ENCODE results near the gene ODAM. TPM values are rescaled to one million over a fixed set of nuclear protein-coding genes. Genes with fewer than 3 reads are reported as not detected.

Gene ODAM, protein sequence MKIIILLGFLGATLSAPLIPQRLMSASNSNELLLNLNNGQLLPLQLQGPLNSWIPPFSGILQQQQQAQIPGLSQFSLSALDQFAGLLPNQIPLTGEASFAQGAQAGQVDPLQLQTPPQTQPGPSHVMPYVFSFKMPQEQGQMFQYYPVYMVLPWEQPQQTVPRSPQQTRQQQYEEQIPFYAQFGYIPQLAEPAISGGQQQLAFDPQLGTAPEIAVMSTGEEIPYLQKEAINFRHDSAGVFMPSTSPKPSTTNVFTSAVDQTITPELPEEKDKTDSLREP
- total RNA-seq, result not detected
- polyA plus RNA-seq, result not detected
- long read RNA-seq, donor 1, result 0 reads
- long read RNA-seq, donor 2, result 0 reads
- long read RNA-seq, donor 3, result 0 reads
- long read RNA-seq, donor 4, result 0 reads

DNA sequence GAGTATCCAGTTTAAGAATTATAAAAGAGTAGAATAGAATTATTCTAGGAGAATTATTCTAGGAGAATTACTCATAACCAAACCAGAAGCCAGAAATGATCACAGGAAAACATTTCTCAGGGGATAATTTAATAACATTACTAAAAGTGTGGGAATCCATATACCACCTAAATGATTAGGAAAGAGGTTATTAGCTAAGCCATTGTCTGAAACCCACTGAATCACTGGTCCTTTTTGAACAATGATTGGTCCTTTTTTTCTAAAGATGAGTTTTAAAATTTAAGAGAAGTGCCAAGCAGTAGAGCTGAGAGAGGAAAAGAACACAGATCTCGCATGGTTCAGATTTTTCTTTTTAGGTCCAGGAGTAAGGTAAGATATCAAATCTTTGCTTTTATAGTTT, at the start of gene ODAM:
TSS of gene ODAM (plus strand) at position 301 of the 400 bp plus-strand sequence. CDS start 819 bp downstream, outside the sequence.
- intact Hi-C loops (cut with DNase I), result no loop called here
- Histone ChIP-seq H3K27ac (ENCODE audit: low read length) (no peak within 1 kb of the TSS), H3K4me1 (ENCODE audit: control insufficient read depth, insufficient read depth, low read length) (no peaks in the 10 kb centered on the region), H3K27me3 (ENCODE audit: control insufficient read depth, insufficient read depth) (no peaks in the 10 kb centered on the region), H3K9me3 (ENCODE audit: control insufficient read depth, low read length) (no peaks in the 10 kb centered on the region), H3K4me3 (ENCODE audit: low read length) (no peak within 1 kb of the TSS)
- 86% methylated on average over 1 of the region's 1 CpG for WGBS
- DNase-seq (no peak), ATAC-seq (no peak)

DNA sequence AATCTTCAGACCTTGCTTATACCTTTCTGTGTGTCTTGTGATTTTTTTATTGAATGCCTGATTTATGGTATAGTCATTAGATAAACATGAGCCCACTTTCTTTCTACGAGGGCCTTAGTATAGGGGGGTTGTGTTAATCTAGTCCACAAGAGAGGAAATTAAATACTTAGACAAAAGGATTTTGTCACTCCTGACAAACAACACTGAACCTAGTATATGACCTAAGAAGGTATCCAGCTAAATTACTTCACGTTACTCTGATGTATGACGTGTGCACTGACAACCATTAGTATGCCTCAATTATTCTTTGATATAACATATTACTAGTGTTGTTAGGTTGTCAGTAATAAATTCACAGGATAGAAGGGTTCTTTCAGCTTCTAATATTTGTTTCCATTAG, 44.3 kb upstream of the ODAM start:
- Histone ChIP-seq H3K4me1 (ENCODE audit: control insufficient read depth, insufficient read depth, low read length) (no peaks in the 10 kb centered on the region), H3K9me3 (ENCODE audit: control insufficient read depth, low read length) (no peaks in the 10 kb centered on the region), H3K4me3 (ENCODE audit: low read length) (no peak overlapping the region), H3K27me3 (ENCODE audit: control insufficient read depth, insufficient read depth) (no peaks in the 10 kb centered on the region), H3K27ac (ENCODE audit: low read length) (no peak overlapping the region)
- DNase-seq (no peak), ATAC-seq (no peak)
- intact Hi-C loops (cut with DNase I), result no loop called here
- WGBS, result 64% methylated on average over 3 of the region's 3 CpGs

DNA sequence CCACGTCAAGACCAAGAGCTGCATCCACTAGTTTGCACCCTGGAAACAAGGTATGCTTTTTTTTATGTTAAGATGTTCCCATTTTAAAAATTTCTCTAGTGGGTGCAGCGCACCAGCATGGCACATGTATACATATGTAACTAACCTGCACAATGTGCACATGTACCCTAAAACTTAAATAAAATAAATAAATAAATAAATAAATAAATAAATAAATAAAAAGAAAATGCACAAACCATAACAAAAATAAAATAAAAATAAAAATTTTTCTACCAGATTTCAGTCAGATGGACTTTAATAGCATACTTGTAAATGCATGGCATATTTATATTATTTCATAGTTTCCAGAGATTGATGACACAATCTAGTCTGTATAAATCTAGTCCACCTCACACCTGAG, 43.4 kb upstream of the ODAM start:
- ATAC-seq (no peak), DNase-seq (no peak)
- Histone ChIP-seq H3K4me3 (ENCODE audit: low read length) (no peak overlapping the region), H3K27ac (ENCODE audit: low read length) (no peak overlapping the region), H3K9me3 (ENCODE audit: control insufficient read depth, low read length) (no peaks in the 10 kb centered on the region), H3K4me1 (ENCODE audit: control insufficient read depth, insufficient read depth, low read length) (no peaks in the 10 kb centered on the region), H3K27me3 (ENCODE audit: control insufficient read depth, insufficient read depth) (no peaks in the 10 kb centered on the region)
- intact Hi-C loops (cut with DNase I), result no loop called here
- 87% methylated on average over 2 of the region's 2 CpGs for WGBS

GRCh38 chr4:70153937-70154336, 41.6 kb upstream of the ODAM start, which contains the start of gene PRR27:
Gene PRR27 (plus strand): TSS chr4:70154237. CDS start chr4:70154376, 139 bp downstream.
- H3K4me3 ChIP-seq (ENCODE audit: low read length), result no peak within 1 kb of the TSS
- H3K27ac ChIP-seq (ENCODE audit: low read length), result no peak within 1 kb of the TSS
- DNase-seq (no peak), ATAC-seq (no peak)
- H3K27me3 ChIP-seq (ENCODE audit: control insufficient read depth, insufficient read depth), result no peaks in the 10 kb centered on the region
- H3K9me3 ChIP-seq (ENCODE audit: control insufficient read depth, low read length), result no peaks in the 10 kb centered on the region
- H3K4me1 ChIP-seq (ENCODE audit: control insufficient read depth, insufficient read depth, low read length), result no peaks in the 10 kb centered on the region
- intact Hi-C loops (cut with DNase I), result no loop called here
- WGBS, result 83% methylated on average over 3 of the region's 3 CpGs

DNA sequence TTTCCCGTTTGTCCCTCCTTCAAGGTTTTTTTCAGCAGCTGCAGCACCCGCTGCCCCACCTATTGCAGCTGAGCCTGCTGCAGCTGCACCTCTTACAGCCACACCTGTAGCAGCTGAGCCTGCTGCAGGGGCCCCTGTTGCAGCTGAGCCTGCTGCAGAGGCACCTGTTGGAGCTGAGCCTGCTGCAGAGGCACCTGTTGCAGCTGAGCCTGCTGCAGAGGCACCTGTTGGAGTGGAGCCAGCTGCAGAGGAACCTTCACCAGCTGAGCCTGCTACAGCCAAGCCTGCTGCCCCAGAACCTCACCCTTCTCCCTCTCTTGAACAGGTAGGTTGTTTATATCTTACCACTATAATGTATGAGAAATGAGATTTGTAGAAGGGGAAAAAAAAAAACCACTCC, 36.9 kb upstream of the ODAM start:
- Histone ChIP-seq H3K9me3 (ENCODE audit: control insufficient read depth, low read length) (no peaks in the 10 kb centered on the region), H3K27ac (ENCODE audit: low read length) (no peak overlapping the region), H3K4me1 (ENCODE audit: control insufficient read depth, insufficient read depth, low read length) (no peaks in the 10 kb centered on the region), H3K27me3 (ENCODE audit: control insufficient read depth, insufficient read depth) (no peaks in the 10 kb centered on the region), H3K4me3 (ENCODE audit: low read length) (no peak overlapping the region)
- ATAC-seq, result no peak
- WGBS, result 66% methylated on average over 2 of the region's 2 CpGs
- intact Hi-C loops (cut with DNase I), result no loop called here
- DNase-seq, result no peak

DNA sequence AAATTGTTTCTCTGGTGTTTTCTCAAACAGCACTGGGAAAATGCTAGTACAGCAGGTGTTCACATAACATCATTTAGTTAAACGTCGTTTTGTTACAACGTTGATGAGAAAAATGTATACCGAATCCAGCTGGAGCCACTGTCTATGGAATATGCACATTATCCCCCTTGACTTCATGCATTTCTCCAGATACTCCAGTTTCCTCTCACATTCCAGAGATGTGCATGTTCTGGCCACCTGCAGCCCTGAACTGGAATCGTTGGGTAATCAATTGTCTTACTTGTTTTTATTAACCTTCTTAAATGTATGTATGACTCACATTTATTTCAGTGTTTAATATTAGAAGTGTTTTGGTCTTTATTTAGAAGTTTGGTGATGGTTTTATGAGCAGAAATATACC, 18.4 kb upstream of the ODAM start:
- no peaks in the 10 kb centered on the region for H3K4me1 ChIP-seq (ENCODE audit: control insufficient read depth, insufficient read depth, low read length)

DNA sequence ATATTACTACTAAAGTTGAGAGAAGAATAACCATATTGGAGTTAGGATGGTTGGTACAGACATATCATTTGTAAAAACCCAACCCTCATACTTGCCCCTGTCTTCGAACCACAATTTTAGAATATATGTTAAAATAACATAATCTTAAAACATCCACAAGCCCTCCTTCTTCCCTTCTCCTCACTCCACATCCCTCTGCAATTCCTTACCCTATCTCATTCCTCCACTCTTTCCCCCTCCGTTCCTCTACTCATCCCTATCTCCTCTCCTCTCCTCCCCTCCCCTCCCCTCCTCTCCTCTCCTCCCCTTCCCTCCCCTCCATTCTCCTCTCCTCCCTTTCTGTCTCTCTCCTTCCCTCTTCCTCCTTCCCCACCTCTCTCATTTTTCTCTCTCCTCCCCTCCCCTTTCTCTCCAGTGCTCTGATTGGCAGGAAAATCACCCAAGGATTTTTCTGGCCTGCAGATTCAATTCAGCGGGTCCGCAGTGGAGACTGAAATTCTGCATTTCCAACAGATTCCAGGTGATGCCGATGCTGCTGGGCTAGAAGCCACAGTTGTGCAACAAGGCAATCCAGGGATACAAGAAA, 17.4 kb upstream of the ODAM start:
- H3K4me1 ChIP-seq (ENCODE audit: control insufficient read depth, insufficient read depth, low read length), result no peaks in the 10 kb centered on the region
- no peaks in the 10 kb centered on the region for H3K9me3 ChIP-seq (ENCODE audit: control insufficient read depth, low read length)
- H3K4me3 ChIP-seq (ENCODE audit: low read length), result no peak overlapping the region
- DNase-seq (no peak), ATAC-seq (no peak)
- 70% methylated on average over 5 of the region's 5 CpGs for WGBS
- no peak overlapping the region for H3K27ac ChIP-seq (ENCODE audit: low read length)
- no peaks in the 10 kb centered on the region for H3K27me3 ChIP-seq (ENCODE audit: control insufficient read depth, insufficient read depth)
- intact Hi-C loops (cut with DNase I), result no loop called here

More for the DNA sequence above, 18.4 kb upstream of the ODAM start:
- Histone ChIP-seq H3K27ac (ENCODE audit: low read length) (no peak overlapping the region), H3K4me3 (ENCODE audit: low read length) (no peak overlapping the region), H3K9me3 (ENCODE audit: control insufficient read depth, low read length) (no peaks in the 10 kb centered on the region), H3K27me3 (ENCODE audit: control insufficient read depth, insufficient read depth) (no peaks in the 10 kb centered on the region)
- intact Hi-C loops (cut with DNase I), result no loop called here
- ATAC-seq, result no peak
- DNase-seq, result no peak
- WGBS, result 74% methylated on average over 5 of the region's 5 CpGs

- Histone ChIP-seq H3K27ac (ENCODE audit: low read length) (no peak overlapping the region), H3K9me3 (ENCODE audit: control insufficient read depth, low read length) (no peaks in the 10 kb centered on the region), H3K4me1 (ENCODE audit: control insufficient read depth, insufficient read depth, low read length) (no peaks in the 10 kb centered on the region), H3K4me3 (ENCODE audit: low read length) (no peak overlapping the region), H3K27me3 (ENCODE audit: control insufficient read depth, insufficient read depth) (no peaks in the 10 kb centered on the region)
- intact Hi-C loops (cut with DNase I), result no loop called here
- 42% methylated on average over 2 of the region's 2 CpGs for WGBS
- ATAC-seq (no peak), DNase-seq (no peak)
These were observed 15.7 kb upstream of the ODAM start for GRCh38 chr4:70179811-70180210.

- intact Hi-C loops (cut with DNase I), result no loop called here
- DNase-seq (no peak), ATAC-seq (no peak)
- H3K27me3 ChIP-seq (ENCODE audit: control insufficient read depth, insufficient read depth), result no peaks in the 10 kb centered on the region
- H3K27ac ChIP-seq (ENCODE audit: low read length), result no peak overlapping the region
- H3K9me3 ChIP-seq (ENCODE audit: control insufficient read depth, low read length), result no peaks in the 10 kb centered on the region
- H3K4me1 ChIP-seq (ENCODE audit: control insufficient read depth, insufficient read depth, low read length), result no peaks in the 10 kb centered on the region
- no peak overlapping the region for H3K4me3 ChIP-seq (ENCODE audit: low read length)
- WGBS, result 44% methylated on average over 1 of the region's 1 CpG
These were observed 13.7 kb upstream of the ODAM start for GRCh38 chr4:70181864-70182263.

DNA sequence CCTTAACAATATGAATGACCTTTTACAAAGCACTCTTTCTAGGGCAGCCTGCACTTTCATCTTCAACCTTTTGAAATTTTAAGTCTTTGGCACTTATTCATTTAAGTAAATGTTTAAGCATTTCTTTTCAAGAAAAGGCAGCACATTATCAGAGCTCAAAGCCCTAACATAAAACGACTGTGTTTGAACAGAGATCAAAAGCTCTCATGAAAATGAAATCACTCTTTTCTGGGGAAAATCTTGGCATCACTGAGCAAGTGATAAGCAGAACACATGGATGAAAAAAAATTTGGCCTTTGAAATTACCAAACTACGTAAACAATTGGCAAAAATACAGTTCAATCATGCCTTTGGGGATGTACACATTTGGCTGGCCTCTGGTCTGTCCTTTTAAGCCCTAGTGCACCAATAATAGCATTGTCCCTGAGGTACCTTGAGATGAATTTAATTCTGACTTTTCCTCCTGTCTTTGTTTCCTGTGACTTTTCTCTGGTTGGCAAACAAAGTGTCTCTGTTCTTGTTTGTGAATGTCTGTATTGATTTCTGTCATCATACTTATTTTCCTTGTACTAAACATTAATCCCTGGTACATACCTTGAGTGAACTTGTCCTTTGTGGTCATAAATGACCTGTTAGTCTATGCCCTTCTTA, 12.9 kb upstream of the ODAM start:
- ATAC-seq (no peak), DNase-seq (no peak)
- Histone ChIP-seq H3K27me3 (ENCODE audit: control insufficient read depth, insufficient read depth) (no peaks in the 10 kb centered on the region), H3K9me3 (ENCODE audit: control insufficient read depth, low read length) (no peaks in the 10 kb centered on the region), H3K4me1 (ENCODE audit: control insufficient read depth, insufficient read depth, low read length) (no peaks in the 10 kb centered on the region), H3K4me3 (ENCODE audit: low read length) (no peak overlapping the region), H3K27ac (ENCODE audit: low read length) (no peak overlapping the region)
- intact Hi-C loops (cut with DNase I), result no loop called here
- WGBS, result 36% methylated on average over 2 of the region's 2 CpGs

- ATAC-seq (no peak), DNase-seq (no peak)
- no peak overlapping the region for H3K27ac ChIP-seq (ENCODE audit: low read length)
- intact Hi-C loops (cut with DNase I), result no loop called here
- H3K9me3 ChIP-seq (ENCODE audit: control insufficient read depth, low read length), result no peaks in the 10 kb centered on the region
- WGBS, result 48% methylated on average over 6 of the region's 6 CpGs
- H3K4me1 ChIP-seq (ENCODE audit: control insufficient read depth, insufficient read depth, low read length), result no peaks in the 10 kb centered on the region
- H3K27me3 ChIP-seq (ENCODE audit: control insufficient read depth, insufficient read depth), result no peaks in the 10 kb centered on the region
- no peak overlapping the region for H3K4me3 ChIP-seq (ENCODE audit: low read length)
These were observed 12.2 kb upstream of the ODAM start for GRCh38 chr4:70183168-70183939.

All from right cardiac atrium (tissue), 5 donors.